LoVo (cell line): ENCODE data around the gene ALKBH4.
"Not testable (repeated sequence)": the region's sequence is repeated elsewhere in the genome, so short reads cannot be mapped to it uniquely, and the experiment has no call there.

Source experiments
- DNase-seq: peaks from one replicate; pipeline ENCODE4 v3.0.0-alpha.2; 2016; ENCODE audit warnings: low spot score

ALKBH4 gene

DNA sequence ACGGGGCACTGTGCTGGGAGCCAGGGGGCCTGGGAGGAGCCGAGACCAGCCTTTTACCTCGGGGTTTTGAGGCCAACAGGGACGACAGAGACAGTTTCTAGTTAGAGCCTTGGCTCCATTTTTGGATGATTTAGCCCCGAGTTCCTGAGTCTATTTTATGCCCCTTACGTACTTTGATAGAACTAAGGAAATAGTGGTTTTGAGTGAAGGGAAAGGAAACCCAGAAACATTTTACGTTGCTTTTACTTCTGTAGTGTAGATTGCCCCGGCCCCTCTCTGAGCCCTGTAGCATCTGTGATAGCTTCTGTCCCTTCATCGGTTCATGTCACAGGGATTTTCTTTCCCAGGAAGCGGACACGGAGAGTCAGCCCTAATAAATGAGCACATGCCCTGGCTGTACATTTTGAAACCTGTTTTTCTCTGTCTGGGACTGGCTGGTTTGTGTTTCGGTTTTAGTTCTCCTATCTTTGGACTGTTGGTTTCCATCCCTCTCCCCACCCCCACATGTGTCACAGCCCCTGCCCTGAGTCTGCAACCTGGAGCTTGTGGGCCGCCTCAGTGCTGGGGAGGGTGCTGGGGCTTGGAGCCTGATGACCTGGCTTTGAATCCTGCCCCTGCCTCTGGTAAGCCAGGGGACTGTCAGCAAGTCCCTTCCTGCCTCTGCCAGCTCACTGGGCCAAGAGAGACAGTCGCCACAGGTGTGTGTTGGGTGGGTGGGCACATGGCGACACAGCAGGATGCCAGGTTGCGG is 38.2 kb downstream of the ALKBH4 start:
- DNase-seq, result no peak

DNA sequence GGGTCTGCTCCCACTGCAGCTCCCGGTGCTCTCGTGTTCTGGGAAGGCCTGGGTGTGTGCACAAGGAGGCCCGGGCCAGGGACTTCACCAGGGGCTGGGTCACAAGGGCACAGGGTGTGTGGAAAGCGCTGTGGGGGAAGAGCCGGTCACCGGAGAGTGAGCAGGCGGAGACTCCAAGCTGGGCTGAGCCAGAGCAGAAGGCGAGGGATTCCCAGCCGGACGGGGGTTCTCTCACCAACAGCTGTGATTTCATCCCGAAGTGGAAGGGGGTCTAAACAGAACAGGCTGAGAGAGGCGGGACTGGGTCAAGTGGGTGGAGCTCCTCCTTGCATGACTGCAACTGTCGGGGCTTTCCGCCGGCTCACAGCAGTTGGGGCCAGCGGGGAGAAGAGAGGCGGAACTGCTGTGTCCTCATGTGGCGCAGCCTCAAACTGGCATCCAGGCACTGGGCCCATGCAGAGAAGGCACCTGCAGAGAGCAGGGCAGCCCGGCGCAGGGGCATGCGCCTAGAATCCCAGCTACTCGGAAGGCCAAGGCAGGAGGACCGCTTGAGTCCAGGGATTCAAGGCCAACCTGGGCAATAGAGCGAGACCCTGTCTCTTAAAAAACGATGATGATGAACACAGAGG is 38.9 kb downstream of the ALKBH4 start:
- no peak for DNase-seq

DNA sequence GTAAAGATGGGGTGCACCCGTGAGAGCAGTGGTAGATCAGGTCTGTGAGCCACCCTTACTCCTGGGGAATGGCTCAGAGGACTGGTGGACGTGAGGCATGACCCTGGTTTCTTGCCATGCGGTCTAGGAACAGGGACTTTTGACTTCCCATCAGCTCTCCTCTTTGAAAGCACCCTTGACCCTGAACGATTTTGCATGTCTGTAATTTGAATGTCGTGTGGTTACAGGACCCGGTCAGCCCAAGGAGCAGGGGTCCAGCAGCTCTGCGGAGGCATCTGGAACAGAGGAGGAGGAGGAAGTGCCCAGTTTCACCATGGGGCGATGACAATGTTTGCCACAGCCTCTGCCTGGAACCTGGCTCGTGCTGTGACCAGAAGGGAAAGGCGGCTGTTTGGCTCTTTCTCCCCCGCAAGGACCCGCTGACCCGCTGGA is 39.9 kb downstream of the ALKBH4 start:
- DNase-seq, result no peak

DNA sequence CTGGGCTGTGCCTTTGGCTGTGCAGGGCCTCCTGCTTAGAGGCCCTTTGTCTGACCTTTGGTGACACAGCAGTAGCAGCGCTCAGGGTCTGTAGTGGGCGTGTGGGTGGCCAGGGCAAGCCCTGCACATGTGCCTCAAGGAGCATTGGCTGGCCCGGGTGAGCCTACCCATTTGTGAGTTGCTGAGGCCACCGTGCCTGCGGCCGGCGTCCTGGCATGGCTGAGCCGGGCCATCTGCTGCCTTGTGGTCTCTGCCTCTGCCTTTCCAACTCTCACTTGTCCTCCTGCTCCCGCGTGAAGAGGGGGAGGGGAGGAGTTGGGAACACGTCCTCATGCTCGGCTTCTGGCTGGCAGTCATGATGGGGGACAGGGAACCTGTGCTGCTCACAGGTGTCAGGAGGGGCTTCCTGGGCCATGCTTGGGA is 40.5 kb downstream of the ALKBH4 start:
- DNase-seq, result no peak

DNA sequence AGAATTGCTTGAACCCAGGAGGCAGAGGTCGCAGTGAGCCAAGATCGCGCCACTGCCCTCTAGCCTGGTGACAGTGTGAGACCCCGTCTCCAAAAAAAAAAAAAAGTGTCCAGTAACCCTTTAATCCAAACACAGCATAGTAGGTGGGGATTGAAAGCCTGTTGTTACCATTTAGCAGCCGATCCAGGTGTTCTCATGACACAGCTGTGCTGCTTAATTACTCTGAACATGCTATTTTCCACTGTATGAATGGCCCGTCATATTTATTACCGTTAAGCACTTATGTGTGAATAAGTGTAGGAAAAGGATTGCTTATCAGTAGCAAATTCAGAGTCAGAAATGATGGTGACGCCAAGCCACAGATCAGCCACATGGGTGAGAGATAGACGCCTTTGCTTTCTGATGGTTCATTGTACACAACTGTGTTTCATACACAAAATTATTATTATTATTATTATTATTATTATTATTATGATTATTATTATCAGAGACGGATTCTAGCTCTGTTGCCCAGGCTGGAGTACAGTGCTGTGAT is 42.9 kb downstream of the ALKBH4 start:
- no peak for DNase-seq

DNA sequence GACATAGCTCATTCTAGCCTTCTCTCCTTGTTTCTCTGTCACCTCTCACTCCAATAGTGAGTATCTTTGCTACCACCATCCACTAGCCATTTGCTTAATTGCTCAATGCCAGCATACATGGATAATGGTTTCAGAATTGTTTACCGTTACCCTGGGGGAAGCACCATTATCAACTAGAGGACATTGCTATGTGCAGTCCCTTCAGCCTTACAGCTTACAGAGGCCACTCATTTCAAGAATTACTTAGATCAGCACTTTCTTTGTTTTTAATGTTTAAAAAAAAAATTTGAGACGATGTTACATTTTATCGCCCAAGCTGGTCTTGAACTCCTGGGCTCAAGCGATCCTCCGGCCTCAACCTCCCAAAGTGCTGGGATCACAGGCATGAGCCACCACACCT is 46.1 kb downstream of the ALKBH4 start:
- DNase-seq, result no peak

DNA sequence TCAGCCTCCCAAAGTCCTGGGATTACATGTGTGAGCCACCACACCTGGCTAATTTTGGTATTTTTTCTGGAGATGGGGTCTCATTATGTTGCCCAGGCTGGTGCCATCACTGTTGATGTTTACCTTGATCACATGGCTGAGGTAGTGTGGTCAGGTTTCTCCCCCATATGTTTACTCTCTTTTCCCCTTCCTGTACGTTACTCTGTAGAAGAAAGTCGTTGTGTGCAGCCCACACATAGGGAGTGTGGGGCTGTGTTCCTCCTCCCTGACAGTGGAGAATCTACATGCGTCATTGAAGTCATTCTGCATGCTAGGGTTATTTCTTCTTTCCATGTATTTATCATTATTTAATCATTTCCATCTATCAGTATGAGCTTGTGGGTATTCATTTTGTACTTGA is 47.6 kb downstream of the ALKBH4 start:
- no peak for DNase-seq

DNA sequence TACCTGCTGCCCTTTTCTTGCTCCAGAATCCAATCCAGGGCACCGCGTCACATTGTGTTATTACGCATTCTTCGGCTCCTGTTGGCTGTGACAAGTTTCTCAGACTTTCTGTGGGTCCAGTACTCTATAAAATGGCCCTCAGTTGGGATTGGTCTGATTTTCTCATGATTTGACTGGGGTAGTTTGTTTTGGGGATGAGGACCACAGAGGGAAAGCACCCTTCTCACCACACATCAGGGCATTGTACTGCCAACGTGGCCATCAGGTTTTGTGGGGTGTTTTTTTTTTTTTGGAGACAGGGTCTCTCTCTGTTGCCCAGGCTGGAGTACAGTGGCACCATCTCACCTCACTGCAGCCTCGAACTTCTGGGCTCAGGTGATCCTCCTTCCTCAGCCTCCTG is 48.3 kb downstream of the ALKBH4 start:
- no peak for DNase-seq

DNA sequence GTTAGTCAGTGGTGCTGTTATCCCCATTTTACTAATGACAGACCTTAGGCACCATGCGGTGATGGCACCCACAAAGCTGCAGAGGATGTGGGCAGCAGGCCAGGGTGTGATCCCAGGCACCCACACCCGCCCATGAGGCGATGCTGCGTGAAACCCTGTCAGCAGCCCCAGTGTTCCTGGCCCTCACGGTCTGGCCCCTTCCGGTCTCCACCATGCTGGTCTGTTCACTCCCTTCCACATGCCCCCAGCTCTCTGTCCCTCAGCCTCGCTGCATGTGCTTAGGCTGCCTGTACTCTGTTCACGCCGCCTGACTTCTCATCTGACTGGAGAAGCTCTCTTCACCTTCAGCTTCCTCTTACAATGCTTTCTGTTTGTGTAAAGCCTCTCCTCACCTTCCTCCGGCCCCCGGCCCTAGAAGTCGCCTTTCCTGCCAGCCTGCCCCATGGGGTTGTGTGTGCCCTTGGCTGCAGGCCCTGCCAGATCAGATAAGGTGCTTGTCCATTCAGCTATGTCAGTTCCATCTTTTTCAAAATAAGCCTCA is 48.9 kb downstream of the ALKBH4 start:
- no peak for DNase-seq

DNA sequence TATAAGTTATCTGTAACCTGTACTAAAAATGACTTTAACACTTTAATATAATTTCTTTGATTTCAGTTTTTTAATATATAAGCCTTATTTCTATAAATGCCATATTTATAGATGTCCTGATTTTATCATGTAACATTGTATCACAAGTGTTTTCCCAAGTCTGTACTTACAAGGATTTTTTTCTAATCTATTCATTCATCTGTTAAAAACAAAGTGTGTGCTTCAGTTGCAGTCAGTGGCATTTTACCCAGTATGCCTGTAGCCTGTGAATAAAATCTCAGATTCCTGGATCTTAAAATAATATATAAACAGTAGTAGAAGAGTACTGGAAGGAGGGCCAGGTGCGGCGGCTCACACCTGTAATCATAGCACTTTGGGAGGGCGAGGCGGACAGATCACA is 51.1 kb downstream of the ALKBH4 start:
- DNase-seq, result no peak

DNA sequence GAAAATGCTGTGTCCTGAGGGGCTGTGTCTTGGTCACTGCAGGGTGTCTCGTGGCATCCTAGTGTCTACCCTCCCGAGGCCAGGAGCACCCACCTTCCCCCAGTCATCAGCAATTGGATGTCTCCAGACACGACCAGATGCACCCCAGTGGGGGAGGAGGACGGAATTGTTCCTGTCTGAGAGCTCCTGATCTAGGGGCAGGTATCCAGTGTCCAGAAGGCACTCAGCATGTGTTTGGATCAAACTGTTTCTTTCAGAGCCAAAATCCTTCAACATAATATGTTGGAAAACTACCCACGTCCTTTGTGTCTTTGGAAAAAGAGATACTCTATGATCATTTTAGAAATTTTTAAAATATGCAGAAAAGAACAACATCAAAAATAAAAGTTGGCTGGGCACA is 51.6 kb downstream of the ALKBH4 start:
- no peak for DNase-seq

DNA sequence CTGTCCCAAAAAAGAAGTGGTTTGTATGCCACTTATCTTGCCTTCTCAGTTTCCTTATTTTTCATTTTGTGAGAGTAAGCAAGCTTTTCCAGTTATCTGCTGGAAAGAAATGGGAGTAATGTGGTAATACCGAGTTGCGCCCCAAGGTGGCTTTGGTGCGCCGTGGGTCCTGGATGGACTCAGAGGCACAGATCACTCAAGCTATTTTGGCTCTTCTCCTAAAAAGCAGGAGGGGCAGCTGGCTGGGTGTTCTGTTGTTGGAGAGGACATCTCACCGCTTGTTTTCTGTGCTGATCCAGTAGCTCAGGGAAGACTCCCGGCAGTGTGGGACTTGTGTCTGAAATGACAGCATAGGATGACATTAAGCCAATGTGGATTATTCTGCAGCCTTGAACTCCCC is 52.1 kb downstream of the ALKBH4 start:
- DNase-seq, result no peak

DNA sequence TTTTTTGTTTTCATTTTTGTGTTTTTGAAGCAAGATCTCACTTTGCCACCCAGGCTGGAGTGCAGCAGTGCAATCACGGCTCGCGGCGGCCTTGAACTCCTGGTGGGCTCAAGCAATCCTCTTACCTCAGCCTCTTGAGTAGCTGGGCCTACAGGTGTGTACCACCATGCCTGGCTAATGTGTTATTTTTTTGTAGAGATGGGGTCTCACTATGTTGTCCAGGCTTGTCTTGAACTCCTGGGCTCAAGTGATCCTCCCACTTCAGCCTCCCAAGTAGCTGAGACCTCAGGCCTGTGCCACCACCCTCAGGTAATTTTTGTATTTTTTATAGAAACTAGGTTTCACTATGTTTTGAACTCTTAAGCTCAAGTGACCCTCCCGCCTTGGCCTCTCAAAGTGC is 53.7 kb downstream of the ALKBH4 start:
- no peak for DNase-seq

DNA sequence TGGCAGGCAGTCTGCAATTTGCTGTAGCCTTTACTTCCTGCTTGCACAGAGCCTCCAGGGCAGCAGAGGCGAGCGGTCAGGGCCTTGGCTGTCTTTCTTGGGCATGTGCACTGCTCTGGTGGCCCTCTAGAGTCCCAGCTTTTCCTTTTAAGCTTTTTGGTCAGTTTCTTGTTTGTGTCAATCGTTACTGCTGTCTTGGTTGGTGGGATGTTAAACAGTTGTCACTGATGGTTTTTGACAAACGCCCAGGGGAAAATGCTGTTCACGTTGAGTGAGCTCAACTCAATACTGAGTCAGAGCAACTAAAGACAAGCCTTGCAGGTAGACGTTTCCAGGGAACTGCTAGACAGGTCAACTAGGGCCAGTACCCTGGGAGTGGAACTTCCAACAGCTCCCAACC is 54.5 kb downstream of the ALKBH4 start:
- DNase-seq, result no peak

DNA sequence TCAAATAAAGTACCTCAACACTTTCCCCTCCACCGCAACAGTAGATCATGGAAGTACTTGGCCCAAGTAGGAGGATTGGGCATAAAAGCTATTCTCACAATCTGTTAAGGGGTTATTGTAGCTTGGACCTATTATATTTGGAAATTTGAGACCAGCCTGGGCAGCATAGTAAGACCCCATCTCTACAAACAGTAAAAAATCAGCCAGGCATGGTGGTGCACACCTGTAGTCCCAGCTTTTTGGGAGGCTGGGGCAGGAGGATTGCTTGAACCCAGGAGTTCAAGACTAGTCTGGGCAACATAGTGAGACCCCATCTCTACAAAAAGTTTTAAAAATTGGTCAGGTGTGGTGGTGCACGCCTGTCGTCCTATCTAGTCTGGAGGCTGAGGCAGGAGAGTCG is 55.3 kb downstream of the ALKBH4 start:
- no peak for DNase-seq

DNA sequence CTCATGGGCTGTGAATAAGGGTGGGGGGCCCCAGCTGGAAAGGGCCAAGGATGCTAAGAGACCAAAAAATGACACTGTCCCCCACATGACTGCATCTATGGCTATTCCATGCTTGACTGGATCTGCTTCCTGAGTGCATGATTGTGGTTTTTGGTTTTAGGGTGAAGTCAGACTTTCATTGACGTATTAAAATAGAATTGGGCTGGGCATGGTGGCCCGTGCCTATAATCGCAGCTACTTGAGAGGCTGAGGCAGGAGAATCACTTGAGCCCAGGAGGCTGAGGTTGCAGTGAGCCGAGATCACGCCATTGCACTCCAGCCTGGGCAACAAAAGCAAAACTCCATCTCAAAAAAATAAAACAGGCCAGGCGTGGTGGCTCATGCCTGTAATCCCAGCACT is 56.1 kb downstream of the ALKBH4 start:
- DNase-seq, result not testable (repeated sequence)

DNA sequence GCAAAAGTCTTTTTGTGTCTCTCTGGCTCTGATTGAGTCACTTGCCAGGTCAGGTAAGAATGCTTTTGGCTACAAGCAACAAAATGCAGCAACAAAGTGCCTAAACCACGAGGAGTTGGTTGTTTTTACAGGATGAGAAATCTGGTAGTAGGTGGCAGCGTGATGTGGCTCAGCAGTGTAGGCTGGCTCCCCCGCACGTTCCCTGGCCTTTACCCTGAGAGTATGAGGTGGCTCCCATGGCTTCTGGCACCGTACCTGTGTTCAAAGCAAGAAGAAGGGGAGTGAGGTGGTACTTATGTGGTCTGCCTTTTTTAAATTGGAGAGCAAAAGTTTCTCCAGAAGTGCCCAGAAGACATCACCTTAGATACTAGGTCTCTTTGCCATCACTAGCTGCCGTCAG is 56.8 kb downstream of the ALKBH4 start:
- DNase-seq, result no peak
